ENCODE measurements around the gene DTNB. TPM values are rescaled to one million over a fixed set of nuclear protein-coding genes. Genes with fewer than 3 reads are reported as not detected.
A peak's percentile ranks its signal among the peaks of the same experiment; 100 is the strongest.
"Not testable (repeated sequence)": the region's sequence is repeated elsewhere in the genome, so short reads cannot be mapped to it uniquely, and the experiment has no call there.

The DTNB gene
- total RNA-seq, 1 donor from 2014 or later, result 2.9 TPM

GRCh38 chr2:25546852-25547251 is 126.5 kb downstream of the DTNB start:
- DNase-seq (ENCODE audit: low read depth), result no peak

GRCh38 chr2:25545899-25546298 is 127.5 kb downstream of the DTNB start:
- no peak for DNase-seq (ENCODE audit: low read depth)

GRCh38 chr2:25544445-25544844 is 128.9 kb downstream of the DTNB start:
- no peak for DNase-seq (ENCODE audit: low read depth)

GRCh38 chr2:25543939-25544338 is 129.4 kb downstream of the DTNB start:
- no peak for DNase-seq (ENCODE audit: low read depth)

- no peak for DNase-seq (ENCODE audit: low read depth)
These were observed 132.0 kb downstream of the DTNB start for GRCh38 chr2:25541378-25541777.

GRCh38 chr2:25539136-25539535 is 134.2 kb downstream of the DTNB start:
- peak; percentile 22 for DNase-seq (ENCODE audit: low read depth)

GRCh38 chr2:25537526-25537925 is 135.9 kb downstream of the DTNB start:
- peak; percentile 21 for DNase-seq (ENCODE audit: low read depth)

- not testable (repeated sequence) for DNase-seq (ENCODE audit: low read depth)
These were observed 137.7 kb downstream of the DTNB start for GRCh38 chr2:25535411-25536289.

- DNase-seq (ENCODE audit: low read depth), result not testable (repeated sequence)
These were observed 138.4 kb downstream of the DTNB start for GRCh38 chr2:25534937-25535336.

- no peak for DNase-seq (ENCODE audit: low read depth)
These were observed 138.9 kb downstream of the DTNB start for GRCh38 chr2:25534455-25534854.

- not testable (repeated sequence) for DNase-seq (ENCODE audit: low read depth)
These were observed 139.6 kb downstream of the DTNB start for GRCh38 chr2:25533771-25534170.

- no peak for DNase-seq (ENCODE audit: low read depth)
These were observed 140.9 kb downstream of the DTNB start for GRCh38 chr2:25532521-25532920.

- no peak for DNase-seq (ENCODE audit: low read depth)
These were observed 144.3 kb downstream of the DTNB start for GRCh38 chr2:25529034-25529433.

GRCh38 chr2:25528173-25528572 is 145.2 kb downstream of the DTNB start:
- DNase-seq (ENCODE audit: low read depth), result peak; percentile 19

GRCh38 chr2:25524507-25524906 is 148.9 kb downstream of the DTNB start:
- no peak for DNase-seq (ENCODE audit: low read depth)

- no peak for DNase-seq (ENCODE audit: low read depth)
These were observed 150.3 kb downstream of the DTNB start for GRCh38 chr2:25523060-25523459.

GRCh38 chr2:25521665-25522387 is 151.6 kb downstream of the DTNB start:
- DNase-seq (ENCODE audit: low read depth), result peak; percentile 75

GRCh38 chr2:25521126-25521525 is 152.3 kb downstream of the DTNB start:
- DNase-seq (ENCODE audit: low read depth), result no peak

GRCh38 chr2:25517701-25518100 is 155.7 kb downstream of the DTNB start:
- no peak for DNase-seq (ENCODE audit: low read depth)

GRCh38 chr2:25514043-25514637 is 159.2 kb downstream of the DTNB start:
- DNase-seq (ENCODE audit: low read depth), result no peak

- DNase-seq (ENCODE audit: low read depth), result no peak
These were observed 160.7 kb downstream of the DTNB start for GRCh38 chr2:25512707-25513106.

GRCh38 chr2:25506226-25506625 is 167.2 kb downstream of the DTNB start:
- no peak for DNase-seq (ENCODE audit: low read depth)
